Activated naive CD8-positive, alpha-beta T cell (primary cell): Measurements from ENCODE around the gene THUMPD2.

ENCODE experiments used
- H3K27ac Mint-ChIP-seq: one replicate; pipeline ENCODE4 v1.8.0; 2021; ENCODE audit warnings: mixed read lengths
- H3K27me3 Mint-ChIP-seq: one replicate; pipeline ENCODE4 v1.8.0; 2021; ENCODE audit warnings: mixed read lengths
- H3K36me3 Mint-ChIP-seq: one replicate; pipeline ENCODE4 v1.8.0; 2021; ENCODE audit warnings: mixed read lengths
- H3K4me1 Mint-ChIP-seq: one replicate; pipeline ENCODE4 v1.8.0; 2021; ENCODE audit warnings: low read depth, mixed read lengths
- H3K4me3 Mint-ChIP-seq: one replicate; pipeline ENCODE4 v1.8.0; 2021; ENCODE audit warnings: mild to moderate bottlenecking, mixed read lengths
- H3K9me3 Mint-ChIP-seq: one replicate; pipeline ENCODE4 v1.8.0; 2021; ENCODE audit warnings: low read depth, mixed read lengths

Gene THUMPD2

DNA sequence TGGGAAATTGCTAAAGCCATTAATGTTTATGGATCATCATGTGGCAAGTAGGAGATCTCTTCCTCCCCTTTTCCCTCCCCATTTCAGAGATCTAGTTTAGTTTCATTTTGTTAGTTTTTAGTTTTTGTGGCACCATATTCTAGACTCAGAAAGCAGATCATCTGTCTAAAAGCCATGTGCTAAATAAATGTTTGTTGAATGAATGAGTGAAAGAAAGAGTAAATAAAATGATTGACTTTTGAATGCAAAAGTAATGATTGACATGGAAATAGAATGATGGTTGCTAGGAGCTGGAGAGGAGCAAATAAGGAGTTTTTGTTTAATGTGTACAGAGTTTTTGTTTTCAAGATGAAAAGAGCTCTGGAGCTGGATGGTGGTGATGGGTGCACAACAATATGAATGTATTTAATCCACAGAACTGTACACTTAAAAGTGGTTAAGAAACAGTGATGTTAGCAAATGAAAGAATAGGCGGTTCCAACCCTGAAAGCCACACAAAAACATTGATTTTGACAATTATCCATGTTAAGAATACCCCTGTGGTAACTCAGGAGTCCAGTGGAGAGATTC is 89.7 kb downstream of the THUMPD2 start:
- Mint-ChIP-seq H3K4me3 (no peak overlapping the region), H3K36me3 (peaks cover 3% of the 10 kb centered on the region), H3K27ac (no peak overlapping the region), H3K4me1 (no peaks in the 10 kb centered on the region), H3K9me3 (peaks cover 9% of the 10 kb centered on the region), H3K27me3 (peaks cover 18% of the 10 kb centered on the region)

DNA sequence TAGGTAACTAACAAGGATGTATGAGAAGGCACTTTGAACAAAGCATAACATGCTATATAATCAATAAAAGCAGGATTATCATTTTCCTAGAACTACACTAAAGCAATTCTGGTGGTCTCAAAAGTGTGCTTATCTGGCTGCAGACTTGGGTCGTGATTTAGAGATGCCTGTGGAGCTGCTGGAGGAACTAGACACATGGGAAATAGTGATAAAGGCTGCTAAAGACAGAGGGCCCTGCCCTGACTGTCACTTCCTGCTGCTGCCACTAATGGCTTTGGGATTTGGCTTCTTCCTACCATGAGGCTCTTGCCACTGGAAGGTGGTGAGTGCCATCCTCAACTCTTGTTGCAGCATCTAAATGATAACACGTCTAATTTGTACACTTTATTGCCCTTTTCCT is 90.9 kb downstream of the THUMPD2 start:
- Mint-ChIP-seq H3K27me3 (peaks cover 19% of the 10 kb centered on the region), H3K4me1 (no peaks in the 10 kb centered on the region), H3K27ac (no peak overlapping the region), H3K4me3 (no peak overlapping the region), H3K36me3 (peaks cover 3% of the 10 kb centered on the region), H3K9me3 (peaks cover 9% of the 10 kb centered on the region)

DNA sequence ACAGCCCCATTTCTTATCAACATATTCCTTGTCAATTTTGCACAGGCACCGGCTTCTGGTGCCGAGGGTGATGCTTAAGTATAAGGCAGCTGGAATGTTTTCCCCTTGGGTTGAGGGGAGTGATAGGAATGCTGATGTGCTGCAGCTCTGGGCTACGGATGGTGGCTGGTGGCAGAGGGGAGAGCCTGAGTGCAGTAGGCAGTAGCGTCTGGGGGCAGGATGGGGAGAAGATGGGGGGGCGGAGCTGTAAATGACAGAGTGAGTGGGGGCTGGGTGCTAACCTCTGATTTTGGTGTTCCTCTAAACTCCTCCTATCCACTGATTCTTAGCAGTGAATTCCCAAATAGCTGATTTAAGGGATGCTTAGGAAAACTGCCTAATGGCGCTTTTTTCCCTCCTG is 92.6 kb downstream of the THUMPD2 start:
- H3K36me3 Mint-ChIP-seq: peaks cover 3% of the 10 kb centered on the region
- no peak overlapping the region for H3K27ac Mint-ChIP-seq

More for the DNA sequence above, 92.6 kb downstream of the THUMPD2 start:
- peaks cover 17% of the 10 kb centered on the region for H3K27me3 Mint-ChIP-seq
- peaks cover 9% of the 10 kb centered on the region for H3K9me3 Mint-ChIP-seq
- H3K4me1 Mint-ChIP-seq: no peaks in the 10 kb centered on the region
- H3K4me3 Mint-ChIP-seq: no peak overlapping the region
